GM12801 (cell line): ENCODE measurements around the gene TAS2R42.

Source experiments
- CTCF ChIP-seq: IDR thresholded peaks from one replicate; pipeline ENCODE4 v1.5.1; 2011; ENCODE audit warnings: control low read depth; ENCODE audit not compliant: insufficient read length; ENCODE audit errors: extremely low read depth

TAS2R42 gene

GRCh38 chr12:11166300-11166699 is 20.4 kb downstream of the TAS2R42 start:
- no peak for TF ChIP-seq CTCF

- no peak for TF ChIP-seq CTCF
Observed at GRCh38 chr12:11164384-11164783, 22.4 kb downstream of the TAS2R42 start.

GRCh38 chr12:11162502-11162901 is 24.2 kb downstream of the TAS2R42 start:
- TF ChIP-seq CTCF: no peak

GRCh38 chr12:11158885-11159444 is 27.8 kb downstream of the TAS2R42 start:
- no peak for TF ChIP-seq CTCF

- no peak for TF ChIP-seq CTCF
Observed at GRCh38 chr12:11154400-11154925, 32.3 kb downstream of the TAS2R42 start.

GRCh38 chr12:11152725-11153124 is 34.0 kb downstream of the TAS2R42 start:
- no peak for TF ChIP-seq CTCF

- TF ChIP-seq CTCF: no peak
Observed at GRCh38 chr12:11150832-11151231, 35.9 kb downstream of the TAS2R42 start.
